GM12801 (cell line): ENCODE results near the gene TLR9.

Experiments
- TF ChIP-seq, protein P1 (sequence below): IDR thresholded peaks from one replicate; pipeline ENCODE4 v1.5.1; 2011; ENCODE audit warnings: control low read depth; ENCODE audit not compliant: insufficient read length; ENCODE audit errors: extremely low read depth

The TLR9 gene

DNA sequence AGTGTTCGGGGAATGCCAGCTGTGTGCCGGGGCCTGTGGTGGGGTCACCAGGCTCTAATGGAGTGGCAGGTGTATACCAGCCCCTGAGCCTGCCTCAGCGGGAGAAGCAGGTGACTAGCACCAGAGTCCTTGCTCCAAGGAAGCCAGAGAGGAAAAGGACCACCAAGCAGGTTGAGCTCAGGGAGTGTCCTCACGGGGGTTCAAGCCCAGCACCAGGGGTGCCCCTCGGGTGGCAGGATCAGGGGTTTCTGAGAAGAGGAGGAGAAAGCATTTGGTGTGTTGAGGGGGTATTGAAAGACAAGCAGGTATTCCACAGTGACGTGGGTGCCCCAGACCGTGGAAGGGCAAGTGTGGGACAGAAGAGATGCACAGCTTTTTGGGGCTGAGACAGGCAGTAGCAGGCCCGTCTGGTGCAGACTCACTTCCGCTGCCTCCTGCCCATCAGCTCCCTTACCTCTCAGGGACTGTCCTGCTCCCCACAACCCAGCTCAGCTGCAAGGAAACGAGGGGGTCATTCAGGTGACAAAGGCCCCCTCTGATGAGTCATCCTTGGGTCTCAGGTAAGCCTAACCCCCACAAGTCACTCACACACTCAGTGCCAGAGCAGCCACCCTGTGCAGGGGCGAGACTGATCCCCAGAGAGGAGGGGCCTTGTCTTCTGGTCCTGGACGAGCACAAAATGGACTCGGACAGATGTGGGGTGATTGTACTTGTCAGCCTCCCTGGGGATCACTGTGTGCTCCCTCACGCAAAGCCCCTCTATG is 49.8 kb downstream of the TLR9 start:
- TF ChIP-seq, protein P1, sequence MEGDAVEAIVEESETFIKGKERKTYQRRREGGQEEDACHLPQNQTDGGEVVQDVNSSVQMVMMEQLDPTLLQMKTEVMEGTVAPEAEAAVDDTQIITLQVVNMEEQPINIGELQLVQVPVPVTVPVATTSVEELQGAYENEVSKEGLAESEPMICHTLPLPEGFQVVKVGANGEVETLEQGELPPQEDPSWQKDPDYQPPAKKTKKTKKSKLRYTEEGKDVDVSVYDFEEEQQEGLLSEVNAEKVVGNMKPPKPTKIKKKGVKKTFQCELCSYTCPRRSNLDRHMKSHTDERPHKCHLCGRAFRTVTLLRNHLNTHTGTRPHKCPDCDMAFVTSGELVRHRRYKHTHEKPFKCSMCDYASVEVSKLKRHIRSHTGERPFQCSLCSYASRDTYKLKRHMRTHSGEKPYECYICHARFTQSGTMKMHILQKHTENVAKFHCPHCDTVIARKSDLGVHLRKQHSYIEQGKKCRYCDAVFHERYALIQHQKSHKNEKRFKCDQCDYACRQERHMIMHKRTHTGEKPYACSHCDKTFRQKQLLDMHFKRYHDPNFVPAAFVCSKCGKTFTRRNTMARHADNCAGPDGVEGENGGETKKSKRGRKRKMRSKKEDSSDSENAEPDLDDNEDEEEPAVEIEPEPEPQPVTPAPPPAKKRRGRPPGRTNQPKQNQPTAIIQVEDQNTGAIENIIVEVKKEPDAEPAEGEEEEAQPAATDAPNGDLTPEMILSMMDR: no peak

- TF ChIP-seq, protein P1: no peak
Measured at GRCh38 chr3:52174896-52175295, 50.5 kb downstream of the TLR9 start.

GRCh38 chr3:52173101-52173500 is 52.3 kb downstream of the TLR9 start:
- TF ChIP-seq, protein P1: no peak

GRCh38 chr3:52172262-52172757 is 53.1 kb downstream of the TLR9 start:
- TF ChIP-seq, protein P1: no peak

DNA sequence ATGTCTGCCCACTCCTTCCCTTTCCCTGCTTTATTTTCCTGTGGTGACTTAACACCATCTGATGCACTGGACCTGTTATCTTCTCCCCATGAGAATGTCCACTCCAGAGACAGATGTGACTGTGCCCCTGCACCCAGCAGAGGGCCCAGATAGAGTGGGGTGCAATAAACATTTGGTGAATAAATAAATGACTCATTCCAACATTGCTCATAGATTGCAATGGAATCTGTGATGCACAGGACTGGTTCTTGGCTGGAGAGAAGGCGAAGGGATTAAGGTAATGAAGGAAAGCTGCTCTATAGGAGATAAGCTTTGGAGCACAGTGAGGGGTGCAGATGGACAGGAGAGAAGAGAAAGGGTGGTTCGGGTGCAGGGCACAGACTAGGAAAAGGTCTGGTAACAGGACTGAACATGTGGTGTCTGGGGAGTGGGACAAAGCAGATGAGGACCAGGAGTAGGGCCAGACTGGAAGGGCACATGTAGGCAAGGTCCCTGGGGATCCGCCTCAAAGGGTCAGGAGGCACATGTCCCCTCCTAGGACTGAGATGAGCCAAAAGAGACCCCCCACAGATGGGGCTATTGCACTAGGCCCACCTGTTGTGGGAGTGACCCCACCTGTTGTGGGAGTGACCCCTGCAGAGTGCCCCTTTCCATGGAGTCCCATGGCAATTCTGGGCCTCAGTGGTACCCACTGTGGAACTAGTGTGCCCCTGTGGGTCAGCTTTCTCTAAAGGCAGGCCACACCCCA is 53.8 kb downstream of the TLR9 start:
- TF ChIP-seq, protein P1: no peak
